Measurements from ENCODE around the gene KLHL22. TPM values are rescaled to one million over a fixed set of nuclear protein-coding genes. Genes with fewer than 3 reads are reported as not detected.

KLHL22 gene, protein sequence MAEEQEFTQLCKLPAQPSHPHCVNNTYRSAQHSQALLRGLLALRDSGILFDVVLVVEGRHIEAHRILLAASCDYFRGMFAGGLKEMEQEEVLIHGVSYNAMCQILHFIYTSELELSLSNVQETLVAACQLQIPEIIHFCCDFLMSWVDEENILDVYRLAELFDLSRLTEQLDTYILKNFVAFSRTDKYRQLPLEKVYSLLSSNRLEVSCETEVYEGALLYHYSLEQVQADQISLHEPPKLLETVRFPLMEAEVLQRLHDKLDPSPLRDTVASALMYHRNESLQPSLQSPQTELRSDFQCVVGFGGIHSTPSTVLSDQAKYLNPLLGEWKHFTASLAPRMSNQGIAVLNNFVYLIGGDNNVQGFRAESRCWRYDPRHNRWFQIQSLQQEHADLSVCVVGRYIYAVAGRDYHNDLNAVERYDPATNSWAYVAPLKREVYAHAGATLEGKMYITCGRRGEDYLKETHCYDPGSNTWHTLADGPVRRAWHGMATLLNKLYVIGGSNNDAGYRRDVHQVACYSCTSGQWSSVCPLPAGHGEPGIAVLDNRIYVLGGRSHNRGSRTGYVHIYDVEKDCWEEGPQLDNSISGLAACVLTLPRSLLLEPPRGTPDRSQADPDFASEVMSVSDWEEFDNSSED
- total RNA-seq, result 17.5 and 23.1 TPM in 2 replicates

DNA sequence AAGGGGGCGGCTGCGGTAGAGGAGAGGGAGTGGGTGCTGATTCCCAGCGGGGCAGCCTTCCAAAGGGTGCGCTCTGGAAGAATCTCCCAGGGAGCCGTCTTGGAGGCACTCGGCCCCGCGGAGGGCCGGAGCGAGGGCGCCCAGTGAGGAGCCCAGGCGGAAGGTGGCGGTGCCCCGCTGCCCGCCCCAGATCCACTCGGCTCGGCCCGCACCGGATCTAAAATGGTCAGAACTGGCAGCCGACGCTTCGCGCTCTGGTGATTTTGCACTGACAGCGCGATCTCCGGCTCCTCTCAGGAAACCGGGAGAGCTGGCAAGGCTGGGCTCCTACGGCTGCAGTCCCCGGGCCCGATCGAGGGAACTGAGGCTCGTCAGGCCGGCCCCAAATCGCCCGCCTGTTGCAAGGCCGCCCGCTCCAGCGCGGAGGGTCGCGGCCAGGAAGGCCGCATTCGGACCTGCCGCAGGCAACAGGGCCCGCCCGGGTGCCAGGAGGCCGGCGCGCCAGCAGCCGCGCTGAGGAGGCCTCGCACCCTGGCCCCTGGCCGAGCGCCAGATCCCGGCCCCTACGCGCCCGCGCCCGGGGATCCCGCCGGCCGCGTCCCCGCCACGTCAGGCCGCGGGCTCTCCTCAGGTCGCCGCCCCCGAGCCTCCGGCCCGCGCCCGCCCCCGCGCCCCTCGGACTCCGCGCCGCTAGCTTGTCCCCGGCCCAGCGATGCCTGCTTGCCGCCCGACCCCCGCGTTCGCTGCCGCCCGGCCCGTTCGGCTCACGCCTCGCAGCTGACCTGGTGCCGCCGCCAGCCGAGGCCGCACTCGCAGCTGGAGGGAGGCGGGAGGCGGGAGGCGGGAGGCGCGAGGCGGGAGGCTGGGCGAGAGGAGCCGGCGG is at the start of gene KLHL22:
Gene KLHL22, minus strand, starts transcription at position 818 of the 883 bp plus-strand sequence. CDS start 6,584 bp downstream, outside the sequence.

DNA sequence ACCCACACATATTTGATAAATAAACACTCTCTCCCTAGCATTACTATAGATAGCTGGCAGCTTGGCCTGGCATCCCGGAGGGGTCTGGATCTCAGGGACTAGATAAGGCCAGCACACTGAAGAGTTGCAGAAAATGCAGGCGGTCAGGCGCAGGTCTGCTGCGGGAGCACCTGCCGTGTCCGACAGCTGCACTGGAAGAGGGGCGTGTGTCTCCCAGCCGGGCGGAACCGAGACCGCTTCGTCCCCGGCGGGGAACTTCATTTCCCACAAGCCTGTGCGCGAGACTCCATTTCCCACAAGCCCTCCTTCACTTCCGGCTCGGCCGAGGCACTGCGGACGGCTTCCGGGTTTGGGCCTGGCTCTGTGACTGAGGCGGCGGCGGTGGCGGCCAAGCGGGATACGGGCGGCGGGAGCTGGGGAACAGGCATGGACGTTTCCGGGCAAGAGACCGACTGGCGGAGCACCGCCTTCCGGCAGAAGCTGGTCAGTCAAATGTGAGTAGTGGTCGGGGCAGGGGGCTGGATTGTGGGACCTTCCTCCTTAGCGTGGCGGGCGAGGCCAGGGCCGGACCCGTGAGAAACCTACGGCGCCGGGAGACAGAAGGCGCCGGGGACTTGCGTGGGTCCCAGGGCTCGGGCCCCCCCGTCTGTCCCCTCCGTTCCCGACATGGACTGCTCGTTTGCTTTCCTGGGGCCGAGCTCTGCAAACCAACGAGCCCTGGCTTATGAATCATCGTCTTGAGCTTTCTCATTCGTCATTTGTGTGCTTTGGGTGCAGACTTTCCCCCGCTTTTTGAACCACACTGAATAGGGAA is 11.9 kb upstream of the KLHL22 start, which contains the start of gene MED15:
Gene MED15, plus strand, starts transcription at position 358 of the 814 bp plus-strand sequence. Its CDS starts 69 bp downstream, at position 427.

DNA sequence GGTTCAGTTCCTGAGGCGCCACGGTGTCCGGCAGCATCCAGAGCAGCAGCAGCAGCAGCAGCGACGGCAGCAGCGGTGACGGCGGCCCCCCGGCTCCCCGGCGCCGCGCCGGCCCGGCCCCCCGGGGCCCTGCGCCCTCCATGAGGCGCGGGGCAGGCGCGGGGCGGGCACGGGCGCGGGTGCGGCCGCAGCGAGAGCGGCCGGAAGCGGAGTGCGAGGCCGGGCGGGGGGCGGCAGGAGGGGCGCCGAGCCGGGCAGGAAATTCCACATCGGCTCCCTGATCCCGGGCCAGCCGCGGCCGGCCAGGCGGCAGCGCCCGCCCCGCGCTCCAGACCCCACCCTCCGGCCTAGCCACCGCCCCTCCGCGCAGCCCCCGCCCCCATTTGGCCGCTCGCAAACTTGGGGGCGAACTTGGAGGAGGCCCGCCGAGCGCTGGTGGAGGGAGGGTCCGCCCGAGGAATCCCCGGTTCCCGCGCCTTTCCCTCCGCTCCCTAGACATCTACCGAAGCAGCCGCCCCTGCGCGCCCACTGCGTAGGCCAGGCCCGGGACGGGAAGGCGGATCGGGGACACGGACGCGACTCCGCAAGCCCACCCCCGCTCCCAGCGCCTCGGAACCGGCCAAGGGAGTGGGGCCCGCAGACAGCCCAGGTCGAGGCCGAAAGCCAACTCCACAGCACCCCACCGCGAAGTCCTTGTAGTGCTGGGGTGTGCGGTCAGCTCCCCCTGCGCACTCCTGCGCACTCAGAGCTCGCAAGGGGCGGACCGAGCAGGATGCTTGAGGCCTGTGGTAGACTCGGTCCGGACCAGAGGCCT is 57.8 kb downstream of the KLHL22 start, which contains the start of gene SCARF2:
Gene SCARF2, minus strand, starts transcription at position 213 of the 814 bp plus-strand sequence. Its CDS starts 71 bp downstream, at position 142.

DNA sequence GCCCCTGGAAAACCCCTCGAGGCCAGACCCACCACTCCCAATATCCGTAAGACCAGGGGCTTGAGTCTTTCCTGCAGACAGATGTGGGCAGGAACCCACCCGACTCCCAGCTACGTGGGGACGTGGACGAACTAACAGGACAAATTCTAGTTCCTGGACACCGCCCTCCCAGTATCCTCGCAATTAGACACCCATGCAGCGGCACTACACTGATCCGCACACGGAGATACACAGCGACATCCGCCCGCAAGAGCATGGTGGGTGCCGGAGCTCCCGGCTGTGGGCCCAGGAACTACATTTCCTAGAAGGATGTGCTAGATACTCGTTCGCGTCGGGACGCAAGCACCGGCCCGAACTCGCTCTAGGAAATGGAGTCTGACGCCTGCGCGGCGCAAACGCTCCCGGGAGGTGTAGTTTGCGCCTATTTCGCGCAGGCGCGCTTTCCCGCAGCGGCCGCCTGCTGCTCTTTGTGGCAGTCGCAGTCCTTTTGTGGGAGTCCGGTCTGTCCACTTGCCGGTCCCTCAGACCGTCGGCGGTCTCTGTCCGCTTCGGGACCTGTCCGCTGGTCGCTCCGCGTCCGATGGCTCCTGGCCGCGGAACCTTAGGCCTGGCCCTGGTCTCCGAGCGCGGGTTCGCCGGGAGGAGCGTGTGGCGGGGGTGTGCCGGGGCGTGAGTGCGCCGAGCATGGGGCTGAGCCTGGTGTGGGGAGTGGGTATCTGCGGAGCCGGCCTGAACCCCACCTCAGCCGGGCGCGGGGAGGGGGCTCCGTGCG is 101.7 kb downstream of the KLHL22 start, which contains the start of gene ZNF74:
Gene ZNF74, plus strand, starts transcription at position 447 of the 772 bp plus-strand sequence. CDS start 478 bp downstream, outside the sequence.

Other genes starting within 250 kb of the KLHL22 start
- 4.9 and 6.5 TPM in 2 replicates for gene RTN4R, start 227.5 kb downstream of the KLHL22 start, total RNA-seq
- gene DGCR6L, start 175.7 kb downstream of the KLHL22 start, total RNA-seq, result 45.4 and 46.0 TPM in 2 replicates
- gene ZNF74, start 101.6 kb downstream of the KLHL22 start, total RNA-seq, result 19.6 and 20.5 TPM in 2 replicates
- 0.43 and 1.7 TPM in 2 replicates for gene SCARF2, start 58.0 kb downstream of the KLHL22 start, total RNA-seq
- 29.8 and 35.9 TPM in 2 replicates for gene MED15, start 11.8 kb upstream of the KLHL22 start, total RNA-seq

All from tracheal epithelial cell (primary cell).